ENCODE data around the gene RAE1.

RAE1 gene

DNA sequence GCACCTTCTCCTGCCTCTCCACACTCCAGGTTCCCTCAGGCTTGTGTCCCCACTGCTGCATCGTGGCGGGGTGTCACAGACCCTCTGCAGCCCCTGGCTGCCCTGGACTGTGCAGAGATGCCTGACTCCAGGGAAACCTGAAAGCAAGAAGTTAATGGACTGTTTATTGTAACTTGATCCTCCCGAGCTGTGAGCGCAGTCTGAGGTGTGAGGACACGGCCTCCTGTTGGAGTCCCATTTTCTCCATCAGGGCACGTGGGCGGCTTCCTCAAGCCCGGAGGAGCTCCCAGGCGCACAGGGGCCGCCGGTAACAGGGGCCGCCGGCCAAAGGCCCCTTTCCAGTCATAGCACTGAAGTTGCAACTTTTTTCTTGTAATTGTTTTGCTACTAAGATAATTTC is 57.1 kb downstream of the RAE1 start:
- DNase-seq, result no peak
- no peak overlapping the region for H2BK5ac ChIP-seq (ENCODE audit: low read depth, low read length, poor library complexity)
- no peak overlapping the region for H2BK12ac ChIP-seq (ENCODE audit: low read length)
- no peak overlapping the region for H3K23ac ChIP-seq (ENCODE audit: low read length)
- H4K91ac ChIP-seq (ENCODE audit: low read depth, low read length), result no peak overlapping the region
- peaks cover 6% of the 10 kb centered on the region for H3K79me1 ChIP-seq (ENCODE audit: low read length)
- H3K9ac ChIP-seq (ENCODE audit: low read length), result no peak overlapping the region
- H3K14ac ChIP-seq (ENCODE audit: low read length), result no peak overlapping the region
- H4K12ac ChIP-seq (ENCODE audit: low read depth, low read length), result no peak overlapping the region
- no peak overlapping the region for H2AFZ ChIP-seq (ENCODE audit: insufficient read depth, low read length, poor library complexity)
- H2BK120ac ChIP-seq (ENCODE audit: insufficient read depth, low read length, poor library complexity), result no peak overlapping the region
- H3K36me3 ChIP-seq (ENCODE audit: control insufficient read depth in 1 of 2, insufficient read depth in 2 of 2, low read length in 2 of 2), result peaks cover 59 to 61% of the 10 kb centered on the region in 2 experiments
- no peak overlapping the region for H3K4ac ChIP-seq (ENCODE audit: low read depth, low read length)
- no peak overlapping the region for H4K8ac ChIP-seq (ENCODE audit: low read depth, low read length)
- H3K9me3 ChIP-seq (ENCODE audit: insufficient read depth, low read depth, low read length), result peaks cover 7% of the 10 kb centered on the region
- H3K27ac ChIP-seq (ENCODE audit: low read depth, low read length), result no peak overlapping the region
- H3K27me3 ChIP-seq (ENCODE audit: insufficient read depth, low read length), result no peaks in the 10 kb centered on the region
- H2AK5ac ChIP-seq (ENCODE audit: low read length), result no peak overlapping the region
- H3K79me2 ChIP-seq (ENCODE audit: control insufficient read depth, insufficient read depth, low read length, poor library complexity), result no peaks in the 10 kb centered on the region
- H3K18ac ChIP-seq (ENCODE audit: low read length), result no peak overlapping the region
- no peak overlapping the region for H3K4me2 ChIP-seq (ENCODE audit: low read length)
- no peak overlapping the region for H3K4me3 ChIP-seq (ENCODE audit: low read depth, low read length)
- H3K4me1 ChIP-seq (ENCODE audit: control insufficient read depth in 1 of 2, insufficient read depth in 2 of 2, low read length in 2 of 2), result peaks cover 7 to 18% of the 10 kb centered on the region in 2 experiments
- WGBS (ENCODE audit: extremely low coverage, insufficient coverage, insufficient read length), result no CpG with 5 or more reads among the region's 13 CpGs

DNA sequence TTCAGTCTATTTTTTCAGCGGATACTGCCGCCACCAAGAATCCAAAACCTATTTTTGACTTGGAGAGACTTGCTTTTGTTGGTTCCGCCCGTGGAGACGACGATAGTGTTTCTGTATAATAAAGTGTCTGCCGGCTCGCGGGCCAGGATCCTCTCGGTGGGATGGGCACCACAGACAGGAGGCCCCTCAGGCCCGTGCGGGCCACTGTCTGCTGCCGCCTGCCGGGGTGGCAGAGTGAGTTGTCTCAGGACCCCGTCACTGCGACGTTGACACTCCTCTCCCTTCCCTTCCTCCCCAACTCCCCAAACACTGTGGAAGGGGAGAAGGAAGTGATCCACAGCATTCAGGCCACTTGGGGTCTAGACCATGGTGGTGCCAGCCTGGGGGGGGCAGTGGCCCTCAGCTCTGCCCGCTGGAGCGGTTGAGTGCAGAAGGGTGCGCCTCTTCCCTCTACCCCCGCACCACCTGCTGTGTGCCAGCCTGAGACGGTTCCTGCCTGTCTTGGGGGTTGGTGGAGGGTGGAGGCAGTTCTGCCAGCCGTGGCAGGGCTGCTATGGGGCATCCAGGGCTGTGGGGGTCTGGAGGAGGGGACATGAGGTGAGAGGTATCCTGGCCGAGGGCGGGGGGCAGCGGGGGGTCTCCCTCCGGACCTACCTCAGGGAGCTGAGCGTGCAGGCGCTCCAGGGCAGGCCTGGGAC is 57.6 kb downstream of the RAE1 start:
- peaks cover 6% of the 10 kb centered on the region for H3K79me1 ChIP-seq (ENCODE audit: low read length)
- no peak overlapping the region for H2BK12ac ChIP-seq (ENCODE audit: low read length)
- H2BK5ac ChIP-seq (ENCODE audit: low read depth, low read length, poor library complexity), result no peak overlapping the region
- no peak overlapping the region for H2BK120ac ChIP-seq (ENCODE audit: insufficient read depth, low read length, poor library complexity)
- H3K23ac ChIP-seq (ENCODE audit: low read length), result no peak overlapping the region
- no CpG with 5 or more reads among the region's 29 CpGs for WGBS (ENCODE audit: extremely low coverage, insufficient coverage, insufficient read length)
- H3K9ac ChIP-seq (ENCODE audit: low read length), result no peak overlapping the region
- H3K4me2 ChIP-seq (ENCODE audit: low read length), result no peak overlapping the region
- no peak overlapping the region for H3K18ac ChIP-seq (ENCODE audit: low read length)
- H3K27ac ChIP-seq (ENCODE audit: low read depth, low read length), result no peak overlapping the region
- no peak overlapping the region for H4K91ac ChIP-seq (ENCODE audit: low read depth, low read length)
- peaks cover 55 to 56% of the 10 kb centered on the region in 2 experiments for H3K36me3 ChIP-seq (ENCODE audit: control insufficient read depth in 1 of 2, insufficient read depth in 2 of 2, low read length in 2 of 2)
- H4K8ac ChIP-seq (ENCODE audit: low read depth, low read length), result no peak overlapping the region
- peaks cover 7 to 15% of the 10 kb centered on the region in 2 experiments for H3K4me1 ChIP-seq (ENCODE audit: control insufficient read depth in 1 of 2, insufficient read depth in 2 of 2, low read length in 2 of 2)
- no peaks in the 10 kb centered on the region for H3K27me3 ChIP-seq (ENCODE audit: insufficient read depth, low read length)
- H2AFZ ChIP-seq (ENCODE audit: insufficient read depth, low read length, poor library complexity), result no peak overlapping the region
- no peak overlapping the region for H3K14ac ChIP-seq (ENCODE audit: low read length)
- no peak overlapping the region for H3K4ac ChIP-seq (ENCODE audit: low read depth, low read length)
- peak overlapping the region; percentile 18 for H3K4me3 ChIP-seq (ENCODE audit: low read depth, low read length)
- no peak overlapping the region for H4K12ac ChIP-seq (ENCODE audit: low read depth, low read length)
- peaks cover 7% of the 10 kb centered on the region for H3K9me3 ChIP-seq (ENCODE audit: insufficient read depth, low read depth, low read length)
- no peak overlapping the region for H2AK5ac ChIP-seq (ENCODE audit: low read length)
- no peak for DNase-seq
- no peaks in the 10 kb centered on the region for H3K79me2 ChIP-seq (ENCODE audit: control insufficient read depth, insufficient read depth, low read length, poor library complexity)

DNA sequence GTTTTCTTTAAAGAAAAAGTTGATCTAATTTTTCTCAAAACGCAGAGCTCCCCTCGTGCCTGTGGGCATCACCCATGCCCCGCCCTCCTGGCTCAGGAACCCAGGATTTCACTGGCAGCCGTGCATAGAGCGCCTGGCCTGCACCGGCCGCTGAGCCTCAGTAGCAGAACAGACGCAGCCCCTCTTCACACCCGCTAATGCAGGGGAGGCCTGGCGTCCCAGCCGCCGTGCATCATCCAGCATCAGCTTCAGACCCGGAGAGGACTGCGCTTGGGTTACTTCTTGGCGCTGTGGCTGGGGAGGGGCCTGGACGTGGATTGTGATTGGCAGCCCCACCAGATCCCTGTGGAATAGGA is 58.2 kb downstream of the RAE1 start:
- Histone ChIP-seq H2BK5ac (ENCODE audit: low read depth, low read length, poor library complexity) (no peak overlapping the region), H3K4me3 (ENCODE audit: low read depth, low read length) (no peak overlapping the region), H2BK12ac (ENCODE audit: low read length) (no peak overlapping the region), H3K14ac (ENCODE audit: low read length) (no peak overlapping the region), H3K9me3 (ENCODE audit: insufficient read depth, low read depth, low read length) (peaks cover 7% of the 10 kb centered on the region), H3K4me1 (ENCODE audit: control insufficient read depth in 1 of 2, insufficient read depth in 2 of 2, low read length in 2 of 2) (peaks cover 7 to 15% of the 10 kb centered on the region in 2 experiments), H3K23ac (ENCODE audit: low read length) (no peak overlapping the region), H3K27ac (ENCODE audit: low read depth, low read length) (no peak overlapping the region), H3K79me1 (ENCODE audit: low read length) (peaks cover 6% of the 10 kb centered on the region), H2BK120ac (ENCODE audit: insufficient read depth, low read length, poor library complexity) (no peak overlapping the region), H2AK5ac (ENCODE audit: low read length) (no peak overlapping the region), H3K27me3 (ENCODE audit: insufficient read depth, low read length) (no peaks in the 10 kb centered on the region), H3K36me3 (ENCODE audit: control insufficient read depth in 1 of 2, insufficient read depth in 2 of 2, low read length in 2 of 2) (peaks cover 49% of the 10 kb centered on the region in 2 experiments), H3K79me2 (ENCODE audit: control insufficient read depth, insufficient read depth, low read length, poor library complexity) (no peaks in the 10 kb centered on the region), H3K18ac (ENCODE audit: low read length) (no peak overlapping the region), H3K4me2 (ENCODE audit: low read length) (no peak overlapping the region), H4K8ac (ENCODE audit: low read depth, low read length) (no peak overlapping the region), H3K9ac (ENCODE audit: low read length) (no peak overlapping the region), H2AFZ (ENCODE audit: insufficient read depth, low read length, poor library complexity) (no peak overlapping the region), H3K4ac (ENCODE audit: low read depth, low read length) (no peak overlapping the region), H4K91ac (ENCODE audit: low read depth, low read length) (no peak overlapping the region), H4K12ac (ENCODE audit: low read depth, low read length) (no peak overlapping the region)
- WGBS (ENCODE audit: extremely low coverage, insufficient coverage, insufficient read length), result no CpG with 5 or more reads among the region's 16 CpGs
- no peak for DNase-seq

DNA sequence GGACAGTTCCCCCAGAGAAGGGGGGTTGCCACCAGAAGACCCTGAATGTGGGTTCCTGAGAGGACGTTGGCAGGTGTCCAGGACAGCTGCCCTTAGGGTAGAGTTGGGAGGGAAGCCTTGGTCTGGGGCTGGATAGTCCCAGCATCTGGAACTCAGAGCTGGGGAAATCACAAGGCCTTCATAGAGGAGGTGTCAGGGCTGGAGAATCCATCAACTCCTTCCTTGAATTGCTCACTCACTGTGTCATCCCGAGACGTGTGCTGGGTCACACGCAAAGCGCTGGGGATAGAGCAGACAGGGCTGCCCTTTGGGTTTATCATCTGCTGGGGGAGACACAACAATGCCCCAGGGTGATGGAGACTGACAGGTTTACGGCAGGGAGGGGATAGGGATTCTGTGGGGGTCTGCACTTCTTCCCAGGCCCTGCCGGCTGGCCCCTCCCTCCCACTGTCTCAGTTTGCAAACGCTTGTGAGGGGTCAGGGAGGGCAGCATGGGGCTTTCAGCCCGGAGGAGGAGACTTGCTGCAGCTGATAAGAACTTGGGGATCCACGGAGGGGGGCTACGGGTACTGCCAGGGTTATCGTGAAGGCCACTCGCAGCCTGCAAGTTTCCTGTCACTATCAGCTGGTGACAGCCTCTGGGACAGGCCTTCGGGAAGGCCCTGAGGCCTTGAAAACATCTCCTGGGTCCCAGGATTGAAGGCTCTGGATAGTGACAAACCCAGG is 58.8 kb downstream of the RAE1 start:
- Histone ChIP-seq H3K4me1 (ENCODE audit: control insufficient read depth in 1 of 2, insufficient read depth in 2 of 2, low read length in 2 of 2) (peaks cover 7 to 15% of the 10 kb centered on the region in 2 experiments), H3K4ac (ENCODE audit: low read depth, low read length) (no peak overlapping the region), H3K27me3 (ENCODE audit: insufficient read depth, low read length) (no peaks in the 10 kb centered on the region), H4K91ac (ENCODE audit: low read depth, low read length) (peak overlapping the region; percentile 59), H3K18ac (ENCODE audit: low read length) (no peak overlapping the region), H3K27ac (ENCODE audit: low read depth, low read length) (peak overlapping the region; percentile 12), H2AFZ (ENCODE audit: insufficient read depth, low read length, poor library complexity) (no peak overlapping the region), H3K4me3 (ENCODE audit: low read depth, low read length) (no peak overlapping the region), H3K79me1 (ENCODE audit: low read length) (peaks cover 6% of the 10 kb centered on the region), H3K14ac (ENCODE audit: low read length) (no peak overlapping the region), H2BK12ac (ENCODE audit: low read length) (no peak overlapping the region), H4K8ac (ENCODE audit: low read depth, low read length) (no peak overlapping the region), H3K79me2 (ENCODE audit: control insufficient read depth, insufficient read depth, low read length, poor library complexity) (no peaks in the 10 kb centered on the region), H3K36me3 (ENCODE audit: control insufficient read depth in 1 of 2, insufficient read depth in 2 of 2, low read length in 2 of 2) (peaks cover 43 to 44% of the 10 kb centered on the region in 2 experiments), H3K4me2 (ENCODE audit: low read length) (no peak overlapping the region), H3K9ac (ENCODE audit: low read length) (no peak overlapping the region), H4K12ac (ENCODE audit: low read depth, low read length) (no peak overlapping the region), H2AK5ac (ENCODE audit: low read length) (no peak overlapping the region), H3K9me3 (ENCODE audit: insufficient read depth, low read depth, low read length) (peaks cover 7% of the 10 kb centered on the region), H3K23ac (ENCODE audit: low read length) (no peak overlapping the region), H2BK5ac (ENCODE audit: low read depth, low read length, poor library complexity) (no peak overlapping the region), H2BK120ac (ENCODE audit: insufficient read depth, low read length, poor library complexity) (no peak overlapping the region)
- peak; percentile 58 to 61 for DNase-seq
- WGBS (ENCODE audit: extremely low coverage, insufficient coverage, insufficient read length), result no CpG with 5 or more reads among the region's 14 CpGs
